Stimulated activated naive CD8-positive, alpha-beta T cell treated with anti-CD3 and anti-CD28 coated beads, Interleukin-15, Interleukin-2, amounts not matched to agents 100 ng/mL and 50 ng/mL, for 24 hours (primary cell): Measurements from ENCODE around the gene KCNJ1.
A peak's percentile ranks its signal among the peaks of the same experiment; 100 is the strongest.

Experiments used
- H3K27ac Mint-ChIP-seq: one replicate; pipeline ENCODE4 v1.8.0; 2021; ENCODE audit warnings: mild to moderate bottlenecking, mixed read lengths
- H3K27me3 Mint-ChIP-seq: one replicate; pipeline ENCODE4 v1.8.0; 2021; ENCODE audit warnings: mixed read lengths
- H3K36me3 Mint-ChIP-seq: one replicate; pipeline ENCODE4 v1.8.0; 2021; ENCODE audit warnings: low read depth, mixed read lengths
- H3K4me1 Mint-ChIP-seq: one replicate; pipeline ENCODE4 v1.8.0; 2021; ENCODE audit warnings: low read depth, mixed read lengths
- H3K4me3 Mint-ChIP-seq: one replicate; pipeline ENCODE4 v1.8.0; 2021; ENCODE audit warnings: mild to moderate bottlenecking, mixed read lengths
- H3K9me3 Mint-ChIP-seq: one replicate; pipeline ENCODE4 v1.8.0; 2021; ENCODE audit warnings: mixed read lengths

The KCNJ1 gene

GRCh38 chr11:128893578-128894285, 26.6 kb upstream of the KCNJ1 start:
- no peaks in the 10 kb centered on the region for H3K9me3 Mint-ChIP-seq
- peaks cover 8% of the 10 kb centered on the region for H3K4me1 Mint-ChIP-seq
- H3K36me3 Mint-ChIP-seq, result no peaks in the 10 kb centered on the region
- H3K4me3 Mint-ChIP-seq, result no peak overlapping the region
- H3K27ac Mint-ChIP-seq, result peak overlapping the region; percentile 2
- peaks cover 59% of the 10 kb centered on the region for H3K27me3 Mint-ChIP-seq

GRCh38 chr11:128892866-128893565, 25.9 kb upstream of the KCNJ1 start:
- Mint-ChIP-seq H3K27ac (no peak overlapping the region), H3K27me3 (peaks cover 62% of the 10 kb centered on the region), H3K9me3 (no peaks in the 10 kb centered on the region), H3K4me3 (no peak overlapping the region), H3K36me3 (no peaks in the 10 kb centered on the region), H3K4me1 (peaks cover 8% of the 10 kb centered on the region)

GRCh38 chr11:128891913-128892398, 24.9 kb upstream of the KCNJ1 start:
- H3K36me3 Mint-ChIP-seq, result no peaks in the 10 kb centered on the region
- H3K4me3 Mint-ChIP-seq, result no peak overlapping the region
- no peaks in the 10 kb centered on the region for H3K9me3 Mint-ChIP-seq
- H3K4me1 Mint-ChIP-seq, result peaks cover 10% of the 10 kb centered on the region
- H3K27me3 Mint-ChIP-seq, result peaks cover 64% of the 10 kb centered on the region
- H3K27ac Mint-ChIP-seq, result no peak overlapping the region

GRCh38 chr11:128890543-128891368, 23.7 kb upstream of the KCNJ1 start, which contains the start of gene KCNJ5:
Gene KCNJ5, plus strand, starts transcription at chr11:128891356. Its CDS starts 19,918 bp downstream, at chr11:128911274.
- peaks cover 17% of the 10 kb centered on the region for H3K4me1 Mint-ChIP-seq
- no peak within 1 kb of the TSS for H3K27ac Mint-ChIP-seq
- H3K4me3 Mint-ChIP-seq, result peak within 1 kb of the TSS; percentile 77

GRCh38 chr11:128890216-128890542, 23.1 kb upstream of the KCNJ1 start:
- Mint-ChIP-seq H3K9me3 (no peaks in the 10 kb centered on the region), H3K36me3 (no peaks in the 10 kb centered on the region), H3K27ac (no peak overlapping the region), H3K27me3 (peaks cover 76% of the 10 kb centered on the region), H3K4me3 (no peak overlapping the region), H3K4me1 (peaks cover 17% of the 10 kb centered on the region)

More at GRCh38 chr11:128890543-128891368, 23.7 kb upstream of the KCNJ1 start, which contains the start of gene KCNJ5:
- Mint-ChIP-seq H3K27me3 (peaks cover 72% of the 10 kb centered on the region), H3K9me3 (no peaks in the 10 kb centered on the region), H3K36me3 (no peaks in the 10 kb centered on the region)

- no peak overlapping the region for H3K27ac Mint-ChIP-seq
- H3K9me3 Mint-ChIP-seq, result no peaks in the 10 kb centered on the region
- H3K36me3 Mint-ChIP-seq, result no peaks in the 10 kb centered on the region
- H3K27me3 Mint-ChIP-seq, result peaks cover 76% of the 10 kb centered on the region
- no peak overlapping the region for H3K4me3 Mint-ChIP-seq
- peaks cover 17% of the 10 kb centered on the region for H3K4me1 Mint-ChIP-seq
Measured at GRCh38 chr11:128889657-128890213, 22.6 kb upstream of the KCNJ1 start.

GRCh38 chr11:128888034-128888985, 21.2 kb upstream of the KCNJ1 start:
- peaks cover 78% of the 10 kb centered on the region for H3K27me3 Mint-ChIP-seq

GRCh38 chr11:128886406-128887124, 19.5 kb upstream of the KCNJ1 start:
- H3K9me3 Mint-ChIP-seq, result no peaks in the 10 kb centered on the region
- H3K27ac Mint-ChIP-seq, result no peak overlapping the region
- peaks cover 71% of the 10 kb centered on the region for H3K27me3 Mint-ChIP-seq
- no peaks in the 10 kb centered on the region for H3K36me3 Mint-ChIP-seq
- H3K4me1 Mint-ChIP-seq, result peaks cover 12% of the 10 kb centered on the region
- no peak overlapping the region for H3K4me3 Mint-ChIP-seq

More at GRCh38 chr11:128888034-128888985, 21.2 kb upstream of the KCNJ1 start:
- H3K9me3 Mint-ChIP-seq, result no peaks in the 10 kb centered on the region
- no peak overlapping the region for H3K4me3 Mint-ChIP-seq
- H3K4me1 Mint-ChIP-seq, result peaks cover 12% of the 10 kb centered on the region
- H3K36me3 Mint-ChIP-seq, result no peaks in the 10 kb centered on the region
- no peak overlapping the region for H3K27ac Mint-ChIP-seq

- no peak overlapping the region for H3K27ac Mint-ChIP-seq
- peaks cover 9% of the 10 kb centered on the region for H3K4me1 Mint-ChIP-seq
- H3K4me3 Mint-ChIP-seq, result no peak overlapping the region
- H3K9me3 Mint-ChIP-seq, result no peaks in the 10 kb centered on the region
- H3K36me3 Mint-ChIP-seq, result no peaks in the 10 kb centered on the region
- peaks cover 64% of the 10 kb centered on the region for H3K27me3 Mint-ChIP-seq
Measured at GRCh38 chr11:128884703-128885338, 17.7 kb upstream of the KCNJ1 start.

GRCh38 chr11:128884054-128884453, 17.0 kb upstream of the KCNJ1 start:
- Mint-ChIP-seq H3K27ac (no peak overlapping the region), H3K9me3 (no peaks in the 10 kb centered on the region), H3K4me1 (peaks cover 9% of the 10 kb centered on the region), H3K36me3 (no peaks in the 10 kb centered on the region), H3K27me3 (peaks cover 56% of the 10 kb centered on the region), H3K4me3 (no peak overlapping the region)

- peaks cover 44% of the 10 kb centered on the region for H3K27me3 Mint-ChIP-seq
- H3K9me3 Mint-ChIP-seq, result no peaks in the 10 kb centered on the region
- H3K4me1 Mint-ChIP-seq, result peaks cover 9% of the 10 kb centered on the region
- no peaks in the 10 kb centered on the region for H3K36me3 Mint-ChIP-seq
- no peak overlapping the region for H3K4me3 Mint-ChIP-seq
- H3K27ac Mint-ChIP-seq, result no peak overlapping the region
Measured at GRCh38 chr11:128882451-128882850, 15.4 kb upstream of the KCNJ1 start.

GRCh38 chr11:128881221-128881620, 14.1 kb upstream of the KCNJ1 start:
- H3K4me1 Mint-ChIP-seq, result no peaks in the 10 kb centered on the region
- H3K9me3 Mint-ChIP-seq, result no peaks in the 10 kb centered on the region
- H3K4me3 Mint-ChIP-seq, result no peak overlapping the region
- no peaks in the 10 kb centered on the region for H3K36me3 Mint-ChIP-seq
- peaks cover 34% of the 10 kb centered on the region for H3K27me3 Mint-ChIP-seq
- no peak overlapping the region for H3K27ac Mint-ChIP-seq

- Mint-ChIP-seq H3K27ac (no peak overlapping the region), H3K27me3 (peaks cover 25% of the 10 kb centered on the region), H3K36me3 (no peaks in the 10 kb centered on the region), H3K4me3 (no peak overlapping the region), H3K9me3 (no peaks in the 10 kb centered on the region), H3K4me1 (no peaks in the 10 kb centered on the region)
Measured at GRCh38 chr11:128879817-128880216, 12.7 kb upstream of the KCNJ1 start.
